Measurements from ENCODE around the gene SDHAF1. TPM values are rescaled to one million over a fixed set of nuclear protein-coding genes. Genes with fewer than 3 reads are reported as not detected.
"Not testable (repeated sequence)": the region's sequence is repeated elsewhere in the genome, so short reads cannot be mapped to it uniquely, and the experiment has no call there.

The SDHAF1 gene
- total and polyA plus RNA-seq, 3 donors from 2014 or later, result 13.0 to 55.0 (median 40.6) TPM

DNA sequence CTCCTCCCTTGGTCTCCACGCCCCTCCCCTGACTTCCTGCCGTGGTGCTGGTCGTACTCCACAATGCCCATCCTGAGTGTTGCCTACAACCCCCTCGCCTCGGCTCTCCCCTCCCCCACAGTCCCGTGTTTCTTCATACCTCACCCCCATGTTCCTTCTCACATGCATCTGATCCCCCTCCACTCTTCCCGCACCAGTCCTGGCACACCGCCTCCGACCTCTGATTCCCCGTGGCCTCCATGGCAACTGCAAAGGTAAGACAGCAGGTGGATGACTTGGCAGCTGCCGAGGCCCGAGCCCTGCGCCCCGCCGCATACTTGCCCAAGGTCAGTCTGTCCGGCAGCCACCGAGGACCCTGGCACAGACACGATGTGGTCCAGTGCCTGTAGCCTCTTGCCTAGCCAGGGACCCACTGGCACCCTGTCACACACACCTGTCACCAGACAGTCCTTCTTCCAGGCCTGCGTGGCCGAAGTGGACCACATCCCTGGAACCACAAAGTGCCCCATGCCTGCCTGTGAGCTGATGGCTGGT, 16.1 kb upstream of the SDHAF1 start:
- intact Hi-C loops (cut with DNase I; ENCODE audit: low total_unique reads), result no loop called here
- no peak overlapping the region for H3K27ac ChIP-seq
- TF ChIP-seq CTCF (IDR thresholded peaks at IDR 0.05) (no peak), POLR2A (IDR thresholded peaks at IDR 0.05) (no peak)
- no peaks in the 10 kb centered on the region for H3K9me3 ChIP-seq
- 61 to 79% methylated on average over 12 to 20 of the region's 20 CpGs for WGBS, 2 donors
- no peaks in the 10 kb centered on the region for H3K27me3 ChIP-seq
- DNase-seq, result no peak
- no peak overlapping the region for H3K4me3 ChIP-seq
- H3K4me1 ChIP-seq, result no peaks in the 10 kb centered on the region
- H3K36me3 ChIP-seq (ENCODE audit: low read depth, missing control alignments), result no peaks in the 10 kb centered on the region

DNA sequence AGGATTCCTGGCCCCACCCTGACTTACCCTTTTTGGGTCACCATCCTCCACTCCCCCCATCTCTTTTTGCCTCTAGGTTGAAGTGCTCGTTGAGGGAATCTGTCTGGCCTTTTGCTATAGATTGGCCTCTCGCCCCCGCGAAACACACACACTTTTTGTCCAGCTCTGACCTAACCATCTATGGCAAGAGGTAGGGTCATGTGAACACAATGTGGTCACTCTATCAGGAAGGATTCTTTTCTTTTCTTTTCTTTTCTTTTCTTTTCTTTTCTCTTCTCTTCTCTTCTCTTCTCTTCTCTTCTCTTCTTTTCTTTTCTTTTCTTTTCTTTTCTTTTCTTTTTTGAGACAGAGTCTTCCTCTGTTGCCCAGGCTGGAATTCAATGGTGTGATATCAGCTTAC, 14.0 kb upstream of the SDHAF1 start:
- H3K4me1 ChIP-seq; intact Hi-C loops (cut with DNase I; ENCODE audit: low total_unique reads); H3K9me3 ChIP-seq; H3K27ac ChIP-seq; H3K27me3 ChIP-seq; H3K36me3 ChIP-seq (ENCODE audit: low read depth, missing control alignments); H3K4me3 ChIP-seq; DNase-seq: not testable (repeated sequence)
- 81 to 85% methylated on average over 4 of the region's 4 CpGs for WGBS, 2 donors

GRCh38 chr19:35983177-35983576, 11.8 kb upstream of the SDHAF1 start:
- Histone ChIP-seq H3K4me1 (no peaks in the 10 kb centered on the region), H3K36me3 (ENCODE audit: low read depth, missing control alignments) (no peaks in the 10 kb centered on the region), H3K4me3 (no peak overlapping the region), H3K27ac (no peak overlapping the region), H3K9me3 (no peaks in the 10 kb centered on the region), H3K27me3 (no peaks in the 10 kb centered on the region)
- TF ChIP-seq POLR2A (IDR thresholded peaks at IDR 0.05), result no peak
- no peak for DNase-seq
- intact Hi-C loops (cut with DNase I; ENCODE audit: low total_unique reads), result no loop called here
- WGBS, 2 donors, result 84 to 91% methylated on average over 8 of the region's 8 CpGs

DNA sequence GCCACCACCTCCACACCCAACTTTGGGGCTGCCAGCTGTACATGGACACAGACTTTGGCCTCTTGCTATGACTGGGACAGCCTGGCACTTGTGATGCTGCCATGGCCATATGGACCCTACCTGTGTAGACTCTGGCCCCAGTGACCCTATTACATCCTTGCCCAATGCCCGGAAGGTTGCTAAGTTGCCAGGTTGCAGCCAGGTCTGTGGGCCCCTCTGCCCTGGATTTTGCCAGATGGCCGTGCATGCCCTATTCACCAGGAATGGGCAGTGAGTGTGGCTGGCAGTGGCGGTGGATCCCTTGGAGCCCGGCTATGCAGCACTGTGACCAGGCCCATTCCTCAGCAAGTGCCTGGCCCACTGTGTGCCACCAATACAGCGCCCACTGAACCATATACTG, 8.9 kb upstream of the SDHAF1 start:
- Histone ChIP-seq H3K36me3 (ENCODE audit: low read depth, missing control alignments) (no peaks in the 10 kb centered on the region), H3K4me3 (no peak overlapping the region), H3K4me1 (no peaks in the 10 kb centered on the region), H3K9me3 (no peaks in the 10 kb centered on the region), H3K27ac (no peak overlapping the region), H3K27me3 (no peaks in the 10 kb centered on the region)
- DNase-seq, result no peak
- intact Hi-C loops (cut with DNase I; ENCODE audit: low total_unique reads), result no loop called here
- TF ChIP-seq POLR2A (IDR thresholded peaks at IDR 0.05) (no peak), CTCF (IDR thresholded peaks at IDR 0.05) (no peak)
- 93% methylated on average over 3 to 5 of the region's 5 CpGs for WGBS, 2 donors

DNA sequence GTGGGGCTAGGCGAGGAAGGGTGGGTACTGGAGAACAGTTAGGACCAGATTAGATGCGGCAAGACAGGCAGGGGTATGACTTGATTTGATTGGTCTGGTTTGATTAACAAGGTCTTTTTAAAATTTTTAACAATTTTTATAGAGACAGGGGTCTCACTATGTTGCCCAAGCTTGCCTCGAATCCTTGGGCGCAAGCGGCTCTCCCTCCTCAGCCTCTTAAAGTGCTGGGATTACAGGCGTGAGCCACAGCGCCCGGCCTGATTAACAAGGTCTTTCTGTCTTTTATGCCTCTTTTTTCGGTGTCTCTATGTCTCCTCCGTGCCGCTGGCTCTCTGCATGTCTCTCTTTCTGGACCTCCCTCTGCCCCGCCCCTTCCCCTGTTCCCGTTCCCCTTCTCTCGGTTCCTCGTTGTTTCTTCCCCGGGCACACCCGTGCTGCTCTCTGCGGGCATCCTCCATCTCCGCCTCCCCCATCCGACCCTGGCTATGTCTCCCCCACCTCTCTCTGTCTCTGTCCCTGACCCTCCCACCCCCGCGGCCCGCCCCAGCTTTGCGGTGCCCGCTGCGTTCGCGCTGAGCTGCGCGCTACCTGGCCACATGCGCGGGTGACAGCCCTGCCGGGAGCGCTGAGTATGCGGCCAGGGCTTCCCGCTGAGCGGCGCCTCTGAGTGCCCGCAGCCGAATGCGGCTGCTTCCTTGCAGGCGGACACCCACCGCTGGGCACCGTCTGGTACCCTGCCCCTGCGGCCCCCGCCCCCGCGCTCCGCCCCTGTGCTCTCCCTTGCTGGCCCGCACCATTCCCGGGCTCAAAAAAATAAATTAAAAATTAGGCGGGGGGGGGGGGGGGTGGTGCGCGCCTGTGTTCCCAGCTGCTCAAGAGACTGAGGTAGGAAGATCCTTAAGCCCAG, 8.1 kb upstream of the SDHAF1 start:
- intact Hi-C loops (cut with DNase I; ENCODE audit: low total_unique reads), result no loop called here
- H3K4me1 ChIP-seq, result no peaks in the 10 kb centered on the region
- no peaks in the 10 kb centered on the region for H3K9me3 ChIP-seq
- WGBS, 2 donors, result 8 to 13% methylated on average over 24 to 46 of the region's 54 CpGs
- H3K4me3 ChIP-seq, result peak overlapping the region; percentile 32 to 49
- no peak overlapping the region for H3K27ac ChIP-seq
- TF ChIP-seq CTCF (IDR thresholded peaks at IDR 0.05) (no peak), POLR2A (IDR thresholded peaks at IDR 0.05) (no peak)
- peak; percentile 32 for DNase-seq
- H3K27me3 ChIP-seq, result no peaks in the 10 kb centered on the region
- H3K36me3 ChIP-seq (ENCODE audit: low read depth, missing control alignments), result no peaks in the 10 kb centered on the region
